HuH-7.5 (cell line): Measurements from ENCODE around the gene NAALADL2.
"Not testable (repeated sequence)": the region's sequence is repeated elsewhere in the genome, so short reads cannot be mapped to it uniquely, and the experiment has no call there.

ENCODE experiments used
- DNase-seq: peaks from one replicate; pipeline ENCODE4 v3.0.0; 2011; ENCODE audit warnings: low spot score

The NAALADL2 gene

GRCh38 chr3:175129571-175129970 is 270.4 kb downstream of the NAALADL2 start:
- DNase-seq, result no peak

- DNase-seq, result not testable (repeated sequence)
These were observed 272.7 kb downstream of the NAALADL2 start for GRCh38 chr3:175131866-175132265.

- DNase-seq, result not testable (repeated sequence)
These were observed 273.6 kb downstream of the NAALADL2 start for GRCh38 chr3:175132706-175133105.

DNA sequence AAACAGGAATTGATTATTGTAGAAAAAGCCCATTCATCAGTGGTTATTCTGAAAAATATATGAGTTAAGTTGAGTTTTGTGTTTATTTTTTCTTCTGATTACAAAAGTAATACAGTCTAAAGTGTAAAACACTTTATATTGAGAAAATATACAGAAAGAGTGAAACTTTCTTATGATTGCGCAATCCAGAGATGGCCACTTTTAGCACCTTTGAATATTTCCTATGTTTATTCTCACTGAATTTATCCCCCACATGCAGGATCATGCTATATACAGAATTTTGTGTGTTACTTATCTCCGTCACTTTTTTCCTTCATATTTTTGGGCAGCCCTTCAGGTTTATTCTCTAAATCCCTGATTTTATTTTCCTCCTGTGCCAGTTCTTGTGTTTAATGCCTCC is 285.2 kb downstream of the NAALADL2 start:
- no peak for DNase-seq

DNA sequence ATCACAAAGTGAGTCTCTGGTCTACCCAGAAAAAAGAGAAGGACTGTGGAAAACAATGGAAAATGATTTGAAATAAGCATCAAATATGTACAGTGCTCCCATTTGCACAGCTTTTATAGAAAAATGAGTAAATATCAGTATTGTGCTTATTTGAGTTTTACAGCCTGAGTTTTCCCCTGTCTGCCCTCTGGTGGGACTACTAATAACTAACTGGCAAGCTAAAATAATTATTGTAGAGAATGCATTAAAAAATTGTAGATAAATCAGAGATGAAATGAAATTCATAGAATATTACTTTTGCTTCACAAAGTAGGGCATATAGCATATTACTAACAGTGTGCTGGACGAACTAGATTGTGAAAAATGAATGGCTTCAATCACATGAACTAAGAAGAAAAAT is 287.1 kb downstream of the NAALADL2 start:
- no peak for DNase-seq

DNA sequence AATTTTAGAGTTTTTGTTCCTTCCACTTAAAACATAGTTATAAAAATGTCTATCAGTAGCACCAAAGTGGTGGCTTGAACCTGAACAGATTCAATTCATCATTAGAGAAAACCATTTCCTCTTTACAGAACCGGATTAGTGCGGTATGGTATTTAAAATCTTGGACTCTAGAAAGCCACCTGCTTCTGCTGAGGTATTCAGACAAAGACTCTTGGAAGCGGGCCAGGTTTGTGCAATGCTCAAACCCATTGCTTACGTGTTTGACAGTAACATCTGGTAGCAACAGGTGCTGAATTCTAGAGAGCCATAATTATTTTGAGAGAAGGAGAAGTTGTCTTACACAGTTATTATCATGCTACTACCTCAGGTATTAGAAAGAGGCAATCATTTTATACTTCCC is 290.5 kb downstream of the NAALADL2 start:
- no peak for DNase-seq

GRCh38 chr3:175150812-175151401 is 291.8 kb downstream of the NAALADL2 start:
- DNase-seq, result no peak

GRCh38 chr3:175153595-175153994 is 294.5 kb downstream of the NAALADL2 start:
- DNase-seq, result no peak

DNA sequence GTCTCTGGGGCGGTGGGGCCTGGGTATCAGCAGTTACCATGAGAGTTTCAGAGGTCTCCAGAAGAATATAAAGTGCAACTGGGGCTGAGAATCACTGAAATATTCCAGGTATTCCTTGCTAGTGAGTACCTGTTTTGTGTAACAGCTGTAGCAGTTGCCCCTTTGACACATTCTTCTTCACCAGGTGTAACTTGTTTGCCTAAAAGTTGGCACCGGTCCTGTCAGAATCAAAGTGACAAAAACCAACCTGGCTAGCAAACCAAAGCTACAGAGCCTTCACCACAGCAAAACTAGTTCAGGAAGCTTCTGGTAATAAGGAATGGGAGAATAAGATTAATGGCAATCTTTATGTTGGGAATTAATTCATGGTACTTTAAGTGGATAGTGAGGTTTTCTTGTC is 296.0 kb downstream of the NAALADL2 start:
- no peak for DNase-seq

DNA sequence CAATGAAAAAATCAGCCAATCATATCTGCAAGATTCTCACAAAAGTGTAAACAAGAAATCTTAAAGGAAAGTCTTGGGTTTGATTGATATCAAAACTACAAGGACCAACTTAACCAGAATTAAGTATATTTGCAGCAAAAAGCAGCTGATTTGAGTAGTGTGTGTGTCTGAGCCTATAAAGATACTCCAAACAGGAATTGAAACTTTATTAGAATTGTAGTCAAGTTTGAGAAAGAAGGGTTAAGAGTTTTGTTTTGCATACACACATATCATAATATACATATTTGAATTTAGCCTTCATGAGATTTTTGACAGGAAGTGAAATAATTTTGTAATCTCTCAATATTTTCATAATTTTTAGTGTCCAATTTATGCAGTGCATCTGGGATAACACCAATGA is 300.1 kb downstream of the NAALADL2 start:
- DNase-seq, result no peak

DNA sequence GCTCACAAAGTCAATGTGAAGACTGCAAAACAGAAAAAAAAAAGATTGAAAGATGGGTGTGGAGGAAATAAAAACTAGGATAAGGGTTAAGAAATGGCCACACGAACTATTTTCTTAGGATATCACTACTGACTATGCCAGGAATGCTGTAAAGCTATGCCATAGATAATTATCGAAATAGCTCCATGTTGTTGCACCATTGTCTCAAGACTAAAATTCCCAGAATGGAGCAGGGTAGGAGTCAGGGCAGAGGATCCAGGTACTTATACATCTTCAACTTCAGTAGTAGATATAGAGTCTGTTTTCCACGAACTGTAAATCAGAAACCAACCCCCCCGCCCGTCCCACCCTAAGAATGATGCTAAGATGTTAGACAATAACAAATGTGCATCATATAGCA is 302.2 kb downstream of the NAALADL2 start:
- DNase-seq, result no peak

DNA sequence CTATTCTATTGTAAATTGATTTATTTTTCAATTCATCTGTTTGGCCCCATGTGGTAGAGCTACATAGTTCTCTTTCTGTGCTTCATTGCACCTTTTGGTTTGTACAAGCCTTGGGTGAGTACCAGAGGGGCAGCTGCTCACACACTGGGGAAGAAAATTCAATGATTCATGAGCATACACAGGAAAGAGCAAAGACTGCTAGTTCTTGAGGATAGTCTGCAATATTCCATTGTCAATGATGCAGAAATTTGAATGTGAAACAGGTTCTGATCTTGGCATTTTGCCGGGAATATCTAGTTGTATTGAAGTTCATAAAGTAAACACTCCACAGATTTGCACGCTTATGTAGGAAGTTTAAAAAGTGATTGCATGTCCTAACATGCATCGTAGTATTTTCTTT is 304.6 kb downstream of the NAALADL2 start:
- no peak for DNase-seq

- DNase-seq, result not testable (repeated sequence)
These were observed 314.0 kb downstream of the NAALADL2 start for GRCh38 chr3:175173117-175173516.

DNA sequence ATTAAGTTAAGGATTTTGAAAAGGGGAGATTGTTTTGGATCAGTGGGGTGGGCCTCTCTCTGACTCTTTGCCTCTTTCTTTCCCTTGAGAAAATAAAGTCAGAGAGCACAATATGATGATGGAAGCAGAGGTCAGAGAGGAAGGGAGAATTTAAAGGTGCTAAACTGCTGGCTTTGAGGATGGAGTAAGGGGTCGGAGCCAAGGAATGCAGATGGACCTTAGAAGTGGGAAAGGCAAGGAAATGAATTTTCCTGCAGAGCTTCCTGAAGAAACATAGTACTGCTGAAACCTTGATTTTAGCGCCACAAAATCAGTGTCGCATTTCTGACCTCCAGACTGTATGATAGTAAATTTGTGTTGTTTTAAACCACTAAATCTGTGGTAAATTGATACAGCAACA is 317.4 kb downstream of the NAALADL2 start:
- DNase-seq, result no peak

DNA sequence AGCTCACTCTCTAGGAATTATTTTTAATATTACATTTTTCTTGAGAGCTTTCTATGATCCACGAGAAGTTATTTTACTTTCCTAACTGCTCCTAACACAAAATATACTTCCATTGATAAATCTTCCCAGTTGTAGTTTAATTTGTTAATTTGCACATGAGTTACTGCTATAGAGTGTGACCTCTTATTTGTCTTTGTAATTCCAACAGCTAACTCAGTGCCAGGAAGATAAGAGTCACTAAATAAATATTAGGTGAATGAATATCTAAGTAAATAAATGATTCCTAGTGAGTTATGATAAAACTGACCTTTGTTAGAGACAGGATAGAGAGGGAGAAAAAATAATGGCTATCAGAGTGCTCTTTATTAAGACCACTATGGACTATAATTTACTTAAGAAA is 319.9 kb downstream of the NAALADL2 start:
- no peak for DNase-seq

- no peak for DNase-seq
These were observed 325.3 kb downstream of the NAALADL2 start for GRCh38 chr3:175184392-175184791.

- DNase-seq, result no peak
These were observed 326.8 kb downstream of the NAALADL2 start for GRCh38 chr3:175185903-175186302.

GRCh38 chr3:175186511-175186910 is 327.4 kb downstream of the NAALADL2 start:
- DNase-seq, result no peak

- no peak for DNase-seq
These were observed 328.5 kb downstream of the NAALADL2 start for GRCh38 chr3:175187586-175187985.

GRCh38 chr3:175192536-175192935 is 333.4 kb downstream of the NAALADL2 start:
- DNase-seq, result no peak

DNA sequence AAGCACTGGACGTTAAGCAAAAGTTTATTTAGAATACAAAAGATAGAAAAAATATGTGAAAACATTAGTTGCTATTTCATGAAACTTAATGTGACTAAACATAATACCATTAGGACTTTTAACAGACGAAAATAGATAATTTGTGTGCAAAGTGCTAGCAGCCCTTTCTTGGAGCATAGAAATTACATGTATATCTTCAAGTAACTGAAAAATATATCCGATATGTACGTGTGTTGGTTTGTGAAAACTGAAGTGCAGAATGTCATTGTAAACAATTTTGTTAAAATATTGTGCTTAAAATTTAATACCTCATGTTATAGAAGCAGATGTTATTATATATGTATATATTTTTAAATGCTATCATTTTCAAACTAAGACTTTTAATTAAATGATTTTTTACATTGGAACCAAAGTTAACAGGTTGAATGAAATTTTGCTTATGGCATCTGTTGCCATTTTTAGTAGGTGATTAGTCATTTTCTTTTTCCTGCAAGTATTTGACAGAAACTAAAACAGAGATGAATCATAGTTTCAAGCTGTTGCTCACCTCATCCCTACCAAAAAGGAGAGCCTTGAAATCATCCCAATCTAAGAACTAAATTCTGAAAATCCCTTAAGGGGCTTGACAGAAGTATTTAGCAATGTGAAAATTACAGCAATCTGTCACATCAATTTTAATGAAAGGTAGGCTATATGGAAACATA is 334.8 kb downstream of the NAALADL2 start:
- DNase-seq, result no peak

DNA sequence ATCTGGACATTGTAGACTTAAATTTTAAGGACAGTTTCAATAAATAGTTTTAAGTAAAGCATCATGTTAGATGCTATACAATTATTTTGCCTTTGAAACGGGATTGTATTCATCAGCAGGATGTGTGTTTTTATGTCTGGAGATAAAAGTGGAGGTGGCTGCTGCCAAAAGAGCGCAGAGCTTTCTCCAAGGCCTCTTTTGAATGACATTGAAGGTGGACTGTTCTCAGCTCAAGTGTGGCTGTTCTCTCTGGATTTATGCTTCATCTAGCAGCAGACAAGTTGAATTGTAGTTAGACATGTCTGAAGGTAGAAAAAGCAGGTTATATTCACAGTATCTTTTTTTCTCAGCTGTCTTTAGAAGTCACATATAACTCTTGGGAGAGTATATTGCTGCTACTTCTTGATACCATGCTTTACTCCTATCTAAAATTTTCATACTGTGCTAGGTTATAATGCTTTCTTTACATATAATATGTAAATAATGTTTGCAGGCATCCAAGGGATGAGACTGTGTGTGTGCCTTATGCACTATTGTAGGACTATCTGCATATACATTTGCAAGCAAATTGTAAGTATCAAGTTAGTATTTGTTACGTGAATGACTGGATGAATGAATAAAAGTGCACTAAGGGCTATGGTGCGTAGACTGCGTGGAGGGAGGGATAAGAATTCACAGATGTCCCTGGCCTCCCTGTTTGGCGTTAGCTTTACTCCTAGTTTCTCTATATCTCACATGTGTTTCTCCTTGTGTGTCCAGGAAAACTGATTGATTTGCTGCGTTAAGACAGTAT is 340.1 kb downstream of the NAALADL2 start:
- no peak for DNase-seq

GRCh38 chr3:175199961-175200360 is 340.8 kb downstream of the NAALADL2 start:
- no peak for DNase-seq
